ENCODE measurements around the gene IFNG-AS1. TPM values are rescaled to one million over a fixed set of nuclear protein-coding genes. Genes with fewer than 3 reads are reported as not detected.

IFNG-AS1 gene
- total and polyA plus RNA-seq, 2 donors from 2014 or later: 0.85 TPM; not detected in 1

DNA sequence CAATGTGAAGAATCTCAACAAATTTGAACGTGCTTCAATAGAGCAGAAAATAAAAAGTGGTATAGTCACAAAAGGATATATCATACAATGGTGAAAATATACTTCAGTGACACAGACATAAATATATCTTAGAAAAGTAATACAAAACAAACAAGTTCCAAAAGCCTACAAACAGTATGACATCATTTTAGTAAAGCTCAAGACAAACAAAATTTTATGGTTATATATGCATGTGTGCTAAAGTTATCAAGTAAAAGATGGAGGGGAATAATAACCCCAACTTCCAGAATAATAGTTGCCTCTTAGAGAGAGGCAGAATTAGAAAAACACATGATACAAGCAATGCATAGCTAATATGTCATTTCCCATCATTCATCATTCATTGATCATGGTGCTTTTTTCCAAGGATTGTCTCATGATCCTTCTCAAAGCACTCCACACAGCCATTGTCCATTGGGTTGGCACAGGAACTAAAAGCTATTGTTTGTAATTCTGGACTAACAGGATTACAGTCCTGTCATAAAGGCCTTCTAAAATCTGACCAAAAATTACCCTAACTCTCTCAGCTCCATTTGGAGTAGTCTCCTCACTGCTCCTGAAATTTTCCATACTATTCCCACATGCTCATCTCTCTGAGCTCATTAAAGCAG lies 59.5 kb downstream of the IFNG-AS1 start:
- FAIRE-seq: no peak
- Histone ChIP-seq H3K9me3 (ENCODE audit: control insufficient read depth in 2 of 3, insufficient read depth in 1 of 3, low read length in 3 of 3) (no peaks in the 10 kb centered on the region), H3K36me3 (ENCODE audit: control insufficient read depth in 2 of 3, insufficient read depth in 3 of 3, low read length in 3 of 3) (no peaks in the 10 kb centered on the region), H3K27ac (ENCODE audit: low read depth in 2 of 2, low read length in 2 of 2) (no peak overlapping the region), H3K4me3 (ENCODE audit: low read length in 3 of 3) (no peak overlapping the region), H3K9ac (ENCODE audit: low read length in 3 of 3) (no peak overlapping the region), H3K4me1 (ENCODE audit: control insufficient read depth in 2 of 3, insufficient read depth in 2 of 3, low read depth in 1 of 3, low read length in 3 of 3) (no peaks in the 10 kb centered on the region), H3K27me3 (ENCODE audit: control insufficient read depth, insufficient read depth, low read length) (no peaks in the 10 kb centered on the region)
- no peak for TF ChIP-seq CTCF (IDR thresholded peaks at IDR 0.05; ENCODE audit: borderline replicate concordance, extremely low read depth, insufficient read depth)
- DNase-seq: no peak
- intact Hi-C loops (cut with DNase I): no loop called here

DNA sequence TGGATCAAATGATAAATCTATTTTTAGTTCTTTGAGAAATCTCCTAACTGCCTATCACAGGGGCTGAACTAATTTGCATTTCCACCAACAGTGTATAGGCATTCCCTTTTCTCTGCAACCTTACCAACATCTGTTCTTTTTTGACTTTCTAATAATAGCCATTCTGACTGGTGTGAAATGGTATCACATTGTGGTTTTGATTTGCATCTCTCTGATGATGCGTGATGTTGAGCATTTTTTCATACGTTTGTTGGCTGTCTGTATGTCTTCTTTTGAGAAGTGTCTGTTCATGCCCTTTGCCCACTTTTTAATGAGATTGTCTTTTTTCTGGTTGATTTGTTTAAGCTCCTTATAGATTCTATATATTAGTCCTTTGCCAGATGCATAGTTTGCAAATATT lies 67.1 kb downstream of the IFNG-AS1 start:
- TF ChIP-seq CTCF (IDR thresholded peaks at IDR 0.05; ENCODE audit: borderline replicate concordance, extremely low read depth, insufficient read depth): no peak

DNA sequence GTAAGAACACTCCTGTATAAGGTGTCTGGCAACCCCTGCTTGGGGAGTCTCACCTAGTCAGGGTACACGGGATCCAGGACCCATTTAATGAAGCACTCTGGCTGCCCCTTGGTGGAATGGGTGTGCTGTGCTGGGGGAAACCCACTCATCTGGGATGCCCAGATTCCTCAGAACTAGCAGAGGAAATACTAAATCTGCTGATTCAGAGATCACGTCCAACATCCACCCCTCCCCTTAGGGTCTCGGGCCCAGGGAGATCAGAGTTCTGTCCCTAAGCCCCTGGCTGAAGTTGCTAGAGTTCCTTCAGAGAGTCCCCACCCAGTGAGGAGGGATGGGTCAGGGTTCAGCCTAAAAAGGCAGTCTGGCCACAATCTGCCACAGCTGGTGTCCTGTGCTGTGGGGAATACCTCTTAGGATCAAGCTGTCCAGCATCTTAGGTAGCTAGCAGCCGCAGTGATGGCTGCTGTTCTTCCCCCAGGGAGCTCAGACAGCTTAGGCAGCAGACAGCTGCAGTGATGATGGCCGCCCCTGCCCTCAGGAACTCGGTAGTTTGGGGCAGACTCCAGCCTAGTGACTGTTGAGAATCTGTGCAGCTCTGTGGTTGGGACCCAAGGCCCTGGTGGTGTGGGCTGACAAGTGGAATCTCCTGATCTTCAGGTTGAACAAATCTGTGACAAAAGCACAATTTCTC lies 74.8 kb downstream of the IFNG-AS1 start:
- peak in 1 of 5 donors; percentile 35 for DNase-seq
- no peak for FAIRE-seq
- no peak for TF ChIP-seq CTCF (IDR thresholded peaks at IDR 0.05; ENCODE audit: borderline replicate concordance, extremely low read depth, insufficient read depth)
- intact Hi-C loops (cut with DNase I): no loop called here
- Histone ChIP-seq H3K27ac (ENCODE audit: low read depth in 2 of 2, low read length in 2 of 2) (no peak overlapping the region), H3K4me1 (ENCODE audit: control insufficient read depth in 2 of 3, insufficient read depth in 2 of 3, low read depth in 1 of 3, low read length in 3 of 3) (no peaks in the 10 kb centered on the region), H3K27me3 (ENCODE audit: control insufficient read depth, insufficient read depth, low read length) (no peaks in the 10 kb centered on the region), H3K4me3 (ENCODE audit: low read length in 3 of 3) (no peak overlapping the region), H3K9ac (ENCODE audit: low read length in 3 of 3) (no peak overlapping the region), H3K36me3 (ENCODE audit: control insufficient read depth in 2 of 3, insufficient read depth in 3 of 3, low read length in 3 of 3) (no peaks in the 10 kb centered on the region), H3K9me3 (ENCODE audit: control insufficient read depth in 2 of 3, insufficient read depth in 1 of 3, low read length in 3 of 3) (no peaks in the 10 kb centered on the region)

More for the DNA sequence above, 67.1 kb downstream of the IFNG-AS1 start:
- DNase-seq (no peak), FAIRE-seq (no peak)
- no peaks in the 10 kb centered on the region for H3K27me3 ChIP-seq (ENCODE audit: control insufficient read depth, insufficient read depth, low read length)
- peaks cover 0 to 4% (median 0%) of the 10 kb centered on the region in 3 donors for H3K9me3 ChIP-seq (ENCODE audit: control insufficient read depth in 2 of 3, insufficient read depth in 1 of 3, low read length in 3 of 3)
- H3K4me1 ChIP-seq (ENCODE audit: control insufficient read depth in 2 of 3, insufficient read depth in 2 of 3, low read depth in 1 of 3, low read length in 3 of 3): no peaks in the 10 kb centered on the region
- no peaks in the 10 kb centered on the region for H3K36me3 ChIP-seq (ENCODE audit: control insufficient read depth in 2 of 3, insufficient read depth in 3 of 3, low read length in 3 of 3)
- intact Hi-C loops (cut with DNase I): no loop called here
- H3K9ac ChIP-seq (ENCODE audit: low read length in 3 of 3): no peak overlapping the region
- no peak overlapping the region for H3K27ac ChIP-seq (ENCODE audit: low read depth in 2 of 2, low read length in 2 of 2)
- H3K4me3 ChIP-seq (ENCODE audit: low read length in 3 of 3): no peak overlapping the region

Data from kidney (tissue), 14 donors.